KOPT-K1 (cell line): ENCODE measurements around the gene TAAR8.
"Not testable (repeated sequence)": the region's sequence is repeated elsewhere in the genome, so short reads cannot be mapped to it uniquely, and the experiment has no call there.

Experiments
- H3K27ac ChIP-seq: fragments of 200-600 bp; sonication (generic); 2 replicates; pipeline ENCODE4 v1.5.1; 2016; ENCODE audit warnings: antibody characterized with exemption, mild to moderate bottlenecking, low read depth, low read length; ENCODE audit not compliant: poor library complexity, severe bottlenecking
- H3K36me3 ChIP-seq: fragments of 200-600 bp; sonication (generic); 2 replicates; pipeline ENCODE4 v1.5.1; 2017; ENCODE audit warnings: antibody characterized with exemption, mild to moderate bottlenecking, low read length, moderate library complexity; ENCODE audit not compliant: insufficient read depth
- H3K9me3 ChIP-seq: fragments of 200-600 bp; sonication (generic); 2 replicates; pipeline ENCODE4 v1.5.1; 2017; ENCODE audit warnings: antibody characterized with exemption, low read length, mild to moderate bottlenecking; ENCODE audit not compliant: insufficient read depth, poor library complexity, severe bottlenecking

The TAAR8 gene

GRCh38 chr6:132571774-132572173, 19.3 kb downstream of the TAAR8 start:
- no peak overlapping the region for H3K27ac ChIP-seq
- no peaks in the 10 kb centered on the region for H3K9me3 ChIP-seq
- no peaks in the 10 kb centered on the region for H3K36me3 ChIP-seq

GRCh38 chr6:132584698-132585097, 32.2 kb downstream of the TAAR8 start:
- H3K9me3 ChIP-seq = no peaks in the 10 kb centered on the region
- no peaks in the 10 kb centered on the region for H3K36me3 ChIP-seq
- H3K27ac ChIP-seq = no peak overlapping the region

- Histone ChIP-seq H3K36me3 (no peaks in the 10 kb centered on the region), H3K9me3 (no peaks in the 10 kb centered on the region), H3K27ac (no peak overlapping the region)
These were observed 35.0 kb downstream of the TAAR8 start for GRCh38 chr6:132587424-132587823.

GRCh38 chr6:132589454-132589853, 37.0 kb downstream of the TAAR8 start, which contains the start of gene TAAR5:
TAAR5 (minus strand) TSS chr6:132589741; CDS start chr6:132589686, 55 bp downstream.
- no peaks in the 10 kb centered on the region for H3K9me3 ChIP-seq
- H3K36me3 ChIP-seq = no peaks in the 10 kb centered on the region
- H3K27ac ChIP-seq = no peak within 1 kb of the TSS

GRCh38 chr6:132590362-132590761, 37.9 kb downstream of the TAAR8 start:
- no peaks in the 10 kb centered on the region for H3K36me3 ChIP-seq
- no peaks in the 10 kb centered on the region for H3K9me3 ChIP-seq
- no peak overlapping the region for H3K27ac ChIP-seq

GRCh38 chr6:132592855-132593254, 40.4 kb downstream of the TAAR8 start:
- Histone ChIP-seq H3K36me3 (no peaks in the 10 kb centered on the region), H3K9me3 (no peaks in the 10 kb centered on the region), H3K27ac (no peak overlapping the region)

- Histone ChIP-seq H3K36me3 (no peaks in the 10 kb centered on the region), H3K9me3 (no peaks in the 10 kb centered on the region), H3K27ac (no peak overlapping the region)
These were observed 43.7 kb downstream of the TAAR8 start for GRCh38 chr6:132596201-132596600.

- Histone ChIP-seq H3K9me3 (no peaks in the 10 kb centered on the region), H3K36me3 (no peaks in the 10 kb centered on the region), H3K27ac (no peak overlapping the region)
These were observed 46.0 kb downstream of the TAAR8 start for GRCh38 chr6:132598473-132598872.

GRCh38 chr6:132600900-132601299, 48.4 kb downstream of the TAAR8 start:
- not testable (repeated sequence) for H3K9me3 ChIP-seq, H3K27ac ChIP-seq

More at GRCh38 chr6:132600900-132601299, 48.4 kb downstream of the TAAR8 start:
- H3K36me3 ChIP-seq = not testable (repeated sequence)
